Vagina (tissue), 2 donors: ENCODE measurements around the gene PSMG3. TPM values are rescaled to one million over a fixed set of nuclear protein-coding genes. Genes with fewer than 3 reads are reported as not detected.
"Not testable (repeated sequence)": the region's sequence is repeated elsewhere in the genome, so short reads cannot be mapped to it uniquely, and the experiment has no call there.

Experiments
- DNase-seq, 2 donors: peaks; one replicate each; pipeline ENCODE4 v3.0.0-alpha.2; 2017; ENCODE audit errors: extremely low spot score in 2 of 2
- H3K27ac ChIP-seq: fragments of 200-600 bp; sonication (generic); one replicate; pipeline ENCODE4 v1.5.1; 2019
- H3K27me3 ChIP-seq: fragments of 200-600 bp; sonication (generic); one replicate; pipeline ENCODE4 v1.5.1; 2019
- H3K36me3 ChIP-seq, 2 donors: fragments of 200-600 bp; sonication (generic); one replicate each; pipeline ENCODE4 v1.5.1; 2017 to 2019
- H3K4me1 ChIP-seq: fragments of 200-600 bp; sonication (generic); one replicate; pipeline ENCODE4 v1.5.1; 2019
- H3K4me3 ChIP-seq, 2 donors: fragments of 200-600 bp; sonication (generic); 1 replicate in 1 of 2; 2 replicates in 1 of 2; pipeline ENCODE4 v1.5.1; 2016 to 2019
- H3K9me3 ChIP-seq: fragments of 200-600 bp; sonication (generic); one replicate; pipeline ENCODE4 v1.5.1; 2019
- POLR2A ChIP-seq, 2 donors: fragments of 450-650 bp; IDR thresholded peaks; one replicate each; pipeline ENCODE4 v1.6.1; 2017; ENCODE audit warnings: antibody characterized with exemption in 2 of 2, mild to moderate bottlenecking in 2 of 2, moderate library complexity in 2 of 2
- POLR2AphosphoS5 ChIP-seq, 2 donors: sonication (generic); formaldehyde crosslinking; IDR thresholded peaks; one replicate each; pipeline ENCODE4 v1.9.0; 2017; ENCODE audit warnings: antibody characterized with exemption in 2 of 2, mild to moderate bottlenecking in 2 of 2, low read depth in 1 of 2; ENCODE audit not compliant: insufficient read depth in 1 of 2
- intact Hi-C: fragments of 100-400 bp; cut with DNase I; formaldehyde crosslinking; loops from one replicate; pipeline ENCODE4 v1.15.1; 2023
- total RNA-seq: library from RNA; depleted of rRNA; stranded (reverse); fragments of >200 nt; gene quantifications from one replicate; pipeline ENCODE4 v1.2.3, GENCODE V29; 2016
- TF ChIP-seq, protein P1 (sequence below), 3 experiments: fragments of 450-650 bp in 2 of 3; fragments of 200-600 bp in 1 of 3; sonication (generic) in 1 of 3; IDR thresholded peaks; one replicate each; pipeline ENCODE4 v1.5.1; 2017 to 2019; ENCODE audit warnings: antibody characterized with exemption in 3 of 3, mild to moderate bottlenecking in 2 of 3, moderate library complexity in 2 of 3

The PSMG3 gene
- total RNA-seq, 1 donor from 2014 or later: 49.6 TPM

DNA sequence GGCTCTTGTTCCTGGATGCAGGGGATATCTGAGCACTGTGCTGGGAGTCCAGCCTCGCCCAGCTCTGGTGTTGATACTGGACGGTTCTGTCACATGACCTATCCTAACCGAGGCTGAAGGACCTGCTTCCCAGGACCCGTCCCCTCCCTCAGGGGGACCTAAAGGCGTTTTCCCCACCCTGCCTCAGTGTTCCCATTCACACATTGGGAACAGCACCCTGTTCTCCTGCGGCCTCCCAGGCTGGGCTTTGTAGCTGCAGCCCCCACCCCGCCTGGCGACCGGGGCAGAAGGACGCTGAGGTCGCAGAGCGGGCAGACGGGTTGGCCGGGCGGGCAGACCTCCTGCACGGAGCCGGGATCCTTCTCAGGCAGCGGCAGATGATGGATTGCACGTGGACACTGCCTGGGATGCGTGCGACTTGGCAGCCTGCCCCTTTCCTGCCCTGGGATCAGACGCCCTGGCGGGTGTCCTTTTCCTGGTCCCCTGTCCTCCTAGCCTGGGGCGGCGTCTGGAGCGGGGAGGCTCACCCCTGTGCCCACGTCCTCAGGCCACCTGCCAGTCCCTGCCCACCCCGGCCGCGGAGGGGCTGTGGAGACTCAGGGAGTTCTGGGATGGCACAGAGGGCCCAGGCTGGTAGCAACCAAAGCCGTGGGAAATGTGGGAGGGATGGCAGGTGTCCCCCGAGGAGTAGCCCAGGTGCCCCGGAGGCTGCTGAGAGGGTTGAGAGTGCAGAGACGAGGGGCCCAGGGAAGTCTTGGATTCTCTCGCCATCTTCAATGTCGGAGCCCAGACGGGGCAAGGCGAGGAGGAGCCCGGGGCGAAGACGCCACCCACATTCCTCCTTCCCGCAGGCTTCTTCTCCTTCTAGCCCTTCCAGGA lies 17.2 kb upstream of the PSMG3 start:
- no peak overlapping the region for H3K27ac ChIP-seq
- H3K4me1 ChIP-seq: no peaks in the 10 kb centered on the region
- intact Hi-C loops: loop anchor here (10.0 kb wide), 1 partner anchor 628 kb away; no protein-coding TSS in a partner anchor
- H3K36me3 ChIP-seq: no peaks in the 10 kb centered on the region
- no peaks in the 10 kb centered on the region for H3K9me3 ChIP-seq
- H3K27me3 ChIP-seq: no peaks in the 10 kb centered on the region
- H3K4me3 ChIP-seq: no peak overlapping the region
- TF ChIP-seq POLR2A (IDR thresholded peaks at IDR 0.05) (no peak), POLR2AphosphoS5 (IDR thresholded peaks at IDR 0.05; ENCODE audit: insufficient read depth in 1 of 2, low read depth in 1 of 2) (no peak)
- TF ChIP-seq, protein P1, sequence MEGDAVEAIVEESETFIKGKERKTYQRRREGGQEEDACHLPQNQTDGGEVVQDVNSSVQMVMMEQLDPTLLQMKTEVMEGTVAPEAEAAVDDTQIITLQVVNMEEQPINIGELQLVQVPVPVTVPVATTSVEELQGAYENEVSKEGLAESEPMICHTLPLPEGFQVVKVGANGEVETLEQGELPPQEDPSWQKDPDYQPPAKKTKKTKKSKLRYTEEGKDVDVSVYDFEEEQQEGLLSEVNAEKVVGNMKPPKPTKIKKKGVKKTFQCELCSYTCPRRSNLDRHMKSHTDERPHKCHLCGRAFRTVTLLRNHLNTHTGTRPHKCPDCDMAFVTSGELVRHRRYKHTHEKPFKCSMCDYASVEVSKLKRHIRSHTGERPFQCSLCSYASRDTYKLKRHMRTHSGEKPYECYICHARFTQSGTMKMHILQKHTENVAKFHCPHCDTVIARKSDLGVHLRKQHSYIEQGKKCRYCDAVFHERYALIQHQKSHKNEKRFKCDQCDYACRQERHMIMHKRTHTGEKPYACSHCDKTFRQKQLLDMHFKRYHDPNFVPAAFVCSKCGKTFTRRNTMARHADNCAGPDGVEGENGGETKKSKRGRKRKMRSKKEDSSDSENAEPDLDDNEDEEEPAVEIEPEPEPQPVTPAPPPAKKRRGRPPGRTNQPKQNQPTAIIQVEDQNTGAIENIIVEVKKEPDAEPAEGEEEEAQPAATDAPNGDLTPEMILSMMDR (IDR thresholded peaks at IDR 0.05): no peak
- no peak for DNase-seq

DNA sequence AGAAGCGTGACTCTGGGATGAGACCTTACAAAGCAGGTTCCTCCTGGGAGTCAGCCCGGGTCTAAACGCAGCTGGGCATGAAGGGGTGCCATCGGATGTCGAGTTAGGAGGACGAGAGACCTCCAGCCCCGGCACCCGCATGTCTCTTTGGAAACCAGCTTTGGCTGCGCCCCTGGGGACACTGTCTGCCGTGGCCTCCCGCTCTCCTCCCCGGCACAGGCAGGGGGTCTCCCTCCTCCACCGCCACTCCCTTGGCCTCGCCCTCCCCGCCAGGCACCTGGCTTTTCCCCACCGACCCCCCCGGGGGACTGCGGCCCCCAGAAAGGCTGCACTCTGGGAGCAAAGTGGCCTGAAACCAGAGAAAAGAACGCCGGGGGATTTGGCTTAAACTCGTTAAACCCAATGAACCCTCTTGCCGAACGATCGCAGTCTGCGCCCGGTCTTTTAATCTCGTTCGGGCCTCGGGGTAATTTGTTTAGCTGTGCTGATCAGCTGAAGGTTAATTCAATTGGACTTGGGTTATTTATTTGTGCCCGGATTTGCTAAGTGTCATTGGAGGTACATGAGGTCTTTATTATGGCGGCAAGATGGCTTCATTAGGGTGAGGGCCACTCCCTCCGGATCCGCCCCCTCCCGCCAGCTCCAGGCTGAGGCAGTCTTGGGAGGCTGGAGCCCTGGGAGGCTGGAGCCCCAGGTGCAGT lies 16.4 kb upstream of the PSMG3 start:
- no peak for TF ChIP-seq POLR2AphosphoS5 (IDR thresholded peaks at IDR 0.05; ENCODE audit: insufficient read depth in 1 of 2, low read depth in 1 of 2)
- TF ChIP-seq, protein P1 (IDR thresholded peaks at IDR 0.05): no peak
- no peak for TF ChIP-seq POLR2A (IDR thresholded peaks at IDR 0.05)
- H3K4me1 ChIP-seq: no peaks in the 10 kb centered on the region
- H3K36me3 ChIP-seq: no peaks in the 10 kb centered on the region
- no peak overlapping the region for H3K27ac ChIP-seq
- no peak overlapping the region for H3K4me3 ChIP-seq
- no peak for DNase-seq
- intact Hi-C loops: loop anchor here (10.0 kb wide), 1 partner anchor 629 kb away; no protein-coding TSS in a partner anchor
- H3K9me3 ChIP-seq: no peaks in the 10 kb centered on the region
- no peaks in the 10 kb centered on the region for H3K27me3 ChIP-seq

DNA sequence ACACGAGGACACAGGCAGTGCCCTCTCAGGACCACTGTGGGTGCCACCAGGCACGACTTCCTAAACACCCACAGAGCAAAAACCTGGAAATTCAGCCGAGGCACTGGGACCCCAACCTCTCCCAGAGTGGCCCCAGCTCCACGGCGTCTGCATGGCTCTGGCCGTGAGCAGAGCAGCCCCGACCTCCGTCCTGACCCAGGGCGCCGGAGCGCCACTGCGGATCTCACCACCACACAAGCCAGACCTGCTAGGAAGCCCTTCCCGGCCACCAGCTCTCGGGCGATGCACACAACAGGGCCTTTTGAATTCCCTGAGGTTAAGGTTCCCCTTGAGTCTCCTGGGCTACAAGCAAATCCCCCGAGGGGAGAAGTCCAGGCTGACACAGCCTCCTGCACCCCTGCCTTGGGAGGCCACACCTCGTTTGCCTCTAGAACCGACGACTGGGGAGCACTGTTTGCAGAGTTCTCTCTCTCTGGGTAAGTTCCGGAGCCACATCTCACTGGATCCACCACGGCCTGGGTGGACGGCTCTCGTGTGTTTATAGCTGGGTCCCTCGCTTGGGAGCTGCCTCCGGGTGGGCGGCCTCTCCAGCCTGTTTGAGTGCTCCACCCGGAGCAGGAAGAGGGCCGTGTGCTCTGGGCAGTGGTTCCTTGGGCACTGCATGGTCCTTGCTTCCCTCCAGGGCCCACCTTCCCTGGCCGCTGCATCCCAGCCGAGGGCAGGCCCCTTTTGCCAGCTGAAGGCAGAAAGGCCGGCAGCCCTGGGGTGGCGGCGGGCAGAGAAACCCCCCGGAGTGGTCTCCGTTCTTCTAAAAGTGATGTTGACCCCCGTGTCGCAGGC lies 15.5 kb upstream of the PSMG3 start:
- Histone ChIP-seq H3K4me1 (no peaks in the 10 kb centered on the region), H3K4me3 (no peak overlapping the region), H3K36me3 (no peaks in the 10 kb centered on the region), H3K9me3 (no peaks in the 10 kb centered on the region), H3K27me3 (no peaks in the 10 kb centered on the region), H3K27ac (no peak overlapping the region)
- intact Hi-C loops: loop anchor here (10.0 kb wide), 1 partner anchor 629 kb away; no protein-coding TSS in a partner anchor
- no peak for TF ChIP-seq POLR2AphosphoS5 (IDR thresholded peaks at IDR 0.05; ENCODE audit: insufficient read depth in 1 of 2, low read depth in 1 of 2)
- TF ChIP-seq, protein P1 (IDR thresholded peaks at IDR 0.05): no peak
- TF ChIP-seq POLR2A (IDR thresholded peaks at IDR 0.05): no peak
- DNase-seq: no peak

DNA sequence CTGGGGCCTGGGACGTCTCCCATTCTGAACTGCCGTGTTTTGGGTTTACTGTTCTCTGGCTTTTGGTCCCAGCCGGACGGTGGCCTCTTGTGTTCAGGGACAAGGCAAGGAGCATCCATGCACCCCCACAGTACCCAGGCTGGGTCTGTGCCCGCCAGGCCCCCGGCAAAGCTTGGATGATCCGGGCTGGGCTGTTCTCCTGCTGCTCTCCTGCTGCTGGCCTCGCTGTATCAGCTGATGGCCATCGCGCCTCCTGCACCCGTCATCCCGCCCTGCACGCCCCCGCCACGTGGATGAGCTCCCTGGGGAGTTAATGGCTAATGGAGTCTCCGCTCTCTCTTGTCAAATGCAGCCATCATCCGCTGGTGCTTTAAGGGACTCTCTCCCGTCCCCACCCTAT lies 14.9 kb upstream of the PSMG3 start:
- intact Hi-C loops: loop anchor here (10.0 kb wide), 1 partner anchor 630 kb away; no protein-coding TSS in a partner anchor
- Histone ChIP-seq H3K4me3 (no peak overlapping the region), H3K9me3 (no peaks in the 10 kb centered on the region), H3K27me3 (no peaks in the 10 kb centered on the region), H3K4me1 (peaks cover 3% of the 10 kb centered on the region), H3K27ac (no peak overlapping the region), H3K36me3 (no peaks in the 10 kb centered on the region)
- no peak for DNase-seq
- TF ChIP-seq POLR2AphosphoS5 (IDR thresholded peaks at IDR 0.05; ENCODE audit: insufficient read depth in 1 of 2, low read depth in 1 of 2) (no peak), POLR2A (IDR thresholded peaks at IDR 0.05) (no peak)
- TF ChIP-seq, protein P1 (IDR thresholded peaks at IDR 0.05): no peak

DNA sequence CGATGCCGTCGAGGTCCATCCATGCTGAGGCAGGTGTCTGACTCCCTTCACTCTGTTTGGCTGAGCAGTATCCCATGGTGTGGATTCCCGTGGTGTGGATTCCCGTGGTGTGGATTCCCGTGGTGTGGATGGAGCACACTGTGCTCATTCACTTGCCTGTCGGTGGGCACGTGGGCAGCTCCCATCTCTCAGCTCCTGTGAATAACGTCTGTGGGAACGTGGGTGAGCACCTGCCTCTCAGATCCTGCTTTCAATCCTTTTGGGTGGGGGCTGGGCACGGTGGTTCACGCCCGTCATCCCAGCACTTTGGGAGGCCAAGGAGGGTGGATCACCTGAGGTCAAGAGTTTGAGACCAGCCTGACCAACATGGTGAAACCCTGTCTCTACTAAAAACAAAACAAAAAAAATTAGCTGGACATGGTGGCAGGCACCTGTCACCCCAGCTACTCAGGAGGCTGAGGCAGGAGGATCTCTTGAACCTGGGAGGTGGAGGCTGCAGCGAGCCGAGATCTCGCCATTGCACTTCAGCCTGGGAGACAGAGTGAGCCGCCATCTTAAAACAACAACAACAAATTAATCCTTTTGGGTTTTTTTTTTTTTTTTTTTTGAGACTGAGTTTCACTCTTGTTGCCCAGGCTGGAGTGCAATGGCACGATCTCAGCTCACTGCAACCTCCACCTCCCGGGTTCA lies 13.6 kb upstream of the PSMG3 start:
- not testable (repeated sequence) for DNase-seq, H3K36me3 ChIP-seq, H3K9me3 ChIP-seq, H3K4me1 ChIP-seq, H3K4me3 ChIP-seq, H3K27me3 ChIP-seq, H3K27ac ChIP-seq
- intact Hi-C loops: loop anchor here (10.0 kb wide), 1 partner anchor 631 kb away; no protein-coding TSS in a partner anchor
